Stimulated activated CD4-positive, alpha-beta T cell treated with anti-CD3 and anti-CD28 coated beads, Interleukin-12 subunit alpha, Interleukin-12 subunit beta, amount 100 ng/mL, for 4 hours (primary cell): ENCODE measurements around the gene SELP.

ENCODE experiments used
- DNase-seq: peaks from one replicate; pipeline ENCODE4 v3.0.0-alpha.2; 2020

SELP gene

GRCh38 chr1:169574336-169574735 is 55.6 kb downstream of the SELP start:
- no peak for DNase-seq

DNA sequence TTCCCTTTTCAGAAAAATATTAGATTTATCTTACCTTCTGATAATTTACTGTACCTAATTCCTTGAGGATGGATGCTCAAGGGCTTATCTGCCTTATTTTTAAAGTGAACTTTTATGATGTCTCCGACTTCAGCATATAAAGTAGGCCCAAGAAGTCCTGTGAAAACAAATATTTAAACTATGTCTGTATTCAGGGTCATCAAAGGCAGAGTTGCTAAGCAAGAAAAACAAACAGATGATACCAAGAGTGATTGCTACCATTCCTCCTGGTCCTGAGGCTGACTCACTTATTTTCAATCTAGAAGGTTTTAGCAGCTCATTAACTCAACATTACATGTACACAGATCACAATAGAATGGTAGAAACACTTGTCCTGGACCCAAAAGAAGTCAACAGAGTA is 57.7 kb downstream of the SELP start:
- DNase-seq = no peak

DNA sequence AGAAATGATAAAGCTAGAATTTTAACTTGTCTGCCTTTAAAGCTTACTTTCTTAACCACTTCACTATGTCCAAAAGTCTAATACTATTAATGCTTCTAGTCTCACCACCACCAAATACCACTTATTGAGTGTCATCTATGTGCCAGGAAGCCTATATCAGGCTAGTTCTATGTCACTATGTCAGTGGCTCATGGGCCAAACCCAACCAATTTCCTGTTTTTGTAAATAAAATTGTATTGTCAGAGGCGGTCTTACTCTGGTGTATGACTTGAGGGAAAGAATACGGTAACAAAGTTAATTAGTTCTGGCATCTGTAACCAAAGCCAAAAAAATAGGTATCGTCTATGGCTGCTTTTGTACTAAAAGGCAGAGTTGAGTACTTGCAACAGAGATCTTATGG is 58.5 kb downstream of the SELP start:
- no peak for DNase-seq

DNA sequence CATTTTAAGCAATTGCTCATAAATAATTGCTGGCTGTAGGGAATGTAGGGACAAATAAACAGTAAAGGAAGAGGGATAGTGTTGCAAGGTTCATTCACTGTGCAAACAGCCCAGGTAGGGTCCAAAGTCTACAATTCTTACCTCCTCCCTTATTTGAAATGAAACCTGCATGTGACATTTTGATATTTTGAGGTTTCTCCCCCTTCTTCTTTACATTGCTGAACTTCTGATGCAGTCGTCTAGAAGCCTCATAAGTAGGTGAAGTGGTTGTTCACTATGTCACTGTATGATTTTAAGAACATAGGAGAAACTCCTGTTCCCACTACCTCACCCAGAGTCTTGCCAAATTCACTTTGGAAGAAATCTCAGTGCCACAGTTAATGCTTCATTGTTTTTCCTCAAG is 59.8 kb downstream of the SELP start:
- no peak for DNase-seq

- DNase-seq = no peak
Measured at GRCh38 chr1:169568497-169568896, 61.4 kb downstream of the SELP start.

GRCh38 chr1:169565335-169566271 is 64.3 kb downstream of the SELP start:
- DNase-seq = no peak

DNA sequence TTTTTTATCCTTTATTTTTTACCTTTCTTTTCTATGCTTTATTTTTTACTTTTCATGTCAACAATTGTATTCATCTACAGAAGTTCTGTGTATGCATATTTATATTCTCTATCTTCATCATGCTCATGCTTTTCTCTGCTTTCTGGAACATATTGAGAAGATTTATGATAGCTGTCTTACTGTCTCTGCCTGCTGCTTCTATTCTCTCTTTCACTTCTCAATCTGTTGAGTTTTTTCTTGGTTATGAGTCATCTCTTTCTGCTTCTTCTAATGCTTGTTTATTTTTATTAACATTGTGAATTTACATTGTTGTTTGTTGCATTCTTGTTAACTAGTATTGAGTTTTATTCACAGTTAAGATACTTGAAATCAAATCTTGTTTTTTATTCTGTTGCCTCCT is 66.3 kb downstream of the SELP start:
- DNase-seq = no peak

DNA sequence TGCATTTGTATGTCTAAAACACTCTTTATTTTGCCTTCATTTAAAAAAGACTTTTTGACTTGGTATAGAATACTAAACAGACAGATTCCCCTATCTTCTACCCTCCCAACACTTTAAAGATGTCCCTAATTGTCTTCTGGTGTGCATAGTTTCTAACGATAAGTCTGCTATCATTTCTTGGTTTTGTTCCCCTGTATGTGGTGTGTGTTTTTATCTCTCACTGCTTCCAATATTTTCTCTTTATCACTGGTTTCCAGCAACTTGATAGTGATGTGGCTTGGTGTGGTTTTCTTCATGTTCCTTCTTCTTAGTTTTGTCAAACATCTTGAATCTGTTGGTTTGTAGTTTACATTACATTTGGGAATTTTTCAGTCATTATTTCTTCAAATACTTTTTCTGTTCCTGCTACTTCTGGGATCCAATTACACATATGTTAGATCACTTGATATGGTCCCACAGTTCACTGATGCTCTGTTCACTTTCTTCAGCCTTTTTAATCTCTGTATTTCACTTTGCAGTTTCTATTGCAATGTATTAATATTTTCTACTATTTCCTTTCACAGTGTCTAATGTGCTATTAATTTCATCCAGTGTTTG is 66.8 kb downstream of the SELP start:
- no peak for DNase-seq

- no peak for DNase-seq
Measured at GRCh38 chr1:169561692-169562091, 68.2 kb downstream of the SELP start.

- no peak for DNase-seq
Measured at GRCh38 chr1:169557131-169557530, 72.8 kb downstream of the SELP start.

DNA sequence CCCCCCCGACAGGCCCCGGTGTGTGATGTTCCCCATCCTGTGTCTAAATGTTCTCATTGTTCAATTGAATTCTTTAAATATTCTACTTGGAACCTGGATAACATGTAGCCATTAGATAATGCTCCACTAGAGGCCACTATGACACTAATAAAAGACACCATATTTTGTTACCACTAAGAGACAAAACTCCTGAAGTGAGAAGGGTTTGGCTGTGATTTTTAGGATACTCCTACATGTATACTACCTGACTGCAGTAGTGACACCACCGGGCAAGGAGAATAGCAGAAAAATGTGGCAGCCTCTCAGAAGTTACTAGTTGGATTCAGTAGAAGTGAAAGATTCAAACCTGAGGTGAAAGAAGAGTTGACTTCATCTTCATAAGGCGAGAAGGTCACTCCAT is 79.6 kb downstream of the SELP start:
- DNase-seq = no peak

DNA sequence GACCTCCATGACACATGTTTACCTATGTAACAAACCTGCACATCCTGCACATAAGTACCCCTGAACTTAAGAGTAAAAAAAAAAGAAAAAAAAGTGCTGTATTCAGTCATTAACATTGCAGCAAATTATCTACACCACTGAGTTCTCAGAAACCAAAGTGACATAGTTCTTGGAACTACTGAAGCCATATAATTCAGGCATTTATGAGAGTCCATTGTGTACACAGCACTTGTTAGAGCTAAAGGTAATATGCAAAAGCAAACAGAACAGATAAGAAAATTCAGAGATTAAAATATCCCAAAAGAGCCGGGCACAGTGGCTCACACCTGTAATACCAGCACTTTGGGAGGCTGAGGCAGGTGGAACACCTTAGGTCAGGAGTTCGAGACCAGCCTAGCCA is 81.6 kb downstream of the SELP start:
- no peak for DNase-seq

DNA sequence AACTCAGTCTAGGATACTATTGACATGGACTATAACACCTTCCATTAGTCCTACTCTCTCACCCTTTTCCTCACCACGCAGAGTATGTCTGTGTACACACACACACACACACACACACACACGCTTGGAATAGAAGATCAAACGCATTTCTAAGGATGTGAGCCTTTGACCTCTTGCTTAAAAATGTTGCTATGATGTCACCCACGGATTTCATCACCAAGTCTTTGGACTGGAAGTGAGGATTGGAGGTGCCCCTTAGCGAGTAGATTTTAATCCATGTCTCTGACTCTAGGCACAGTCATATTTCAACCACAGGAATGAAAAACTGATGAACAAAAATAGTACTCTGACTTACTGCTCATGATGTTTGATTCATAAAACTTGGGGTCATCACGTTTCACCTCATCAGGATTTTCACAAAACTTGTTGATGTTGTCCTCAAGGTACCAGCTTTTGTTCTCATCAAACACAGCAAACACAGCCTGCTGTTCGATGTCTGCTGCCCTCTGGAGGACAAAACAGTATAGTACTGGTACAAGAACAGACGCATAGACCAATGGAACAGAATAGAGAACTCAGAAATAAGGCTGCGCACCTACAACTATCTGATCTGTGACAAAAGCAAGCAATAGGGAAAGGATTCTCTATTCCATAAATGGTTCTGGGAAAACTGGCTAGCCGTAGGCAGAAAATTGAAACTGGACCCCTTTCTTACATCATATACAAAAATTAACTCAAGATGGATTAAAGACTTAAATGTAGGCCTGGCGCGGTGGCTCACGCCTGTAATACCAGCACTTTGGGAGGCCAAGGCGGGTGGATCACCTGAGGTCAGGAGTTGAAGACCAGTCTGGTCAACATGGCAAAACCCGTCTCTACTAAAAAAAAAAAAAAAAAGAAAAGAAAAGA is 83.6 kb downstream of the SELP start:
- DNase-seq = peak; percentile 12

DNA sequence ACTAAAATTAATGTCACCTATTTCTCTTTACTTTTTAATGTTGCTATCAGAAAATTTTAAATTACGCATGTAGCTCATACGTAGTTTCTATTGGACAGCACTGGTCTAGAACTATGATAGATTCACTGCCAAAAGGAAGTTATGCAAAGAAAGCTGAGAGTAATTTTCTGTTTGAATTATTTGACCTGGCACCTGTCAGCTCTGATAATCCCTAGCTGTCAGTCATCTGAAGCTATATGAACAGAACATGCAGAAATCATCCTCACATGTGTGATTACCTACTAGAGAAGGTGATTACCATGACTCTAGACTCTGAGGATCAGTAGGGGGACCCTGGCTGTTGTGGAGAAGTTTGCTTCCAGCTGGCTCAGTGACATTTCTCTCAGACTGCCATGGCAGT is 84.5 kb downstream of the SELP start:
- no peak for DNase-seq

GRCh38 chr1:169538998-169539871 is 90.7 kb downstream of the SELP start:
- DNase-seq = no peak
